ENCODE measurements around the gene TIMM17A.

DNA sequence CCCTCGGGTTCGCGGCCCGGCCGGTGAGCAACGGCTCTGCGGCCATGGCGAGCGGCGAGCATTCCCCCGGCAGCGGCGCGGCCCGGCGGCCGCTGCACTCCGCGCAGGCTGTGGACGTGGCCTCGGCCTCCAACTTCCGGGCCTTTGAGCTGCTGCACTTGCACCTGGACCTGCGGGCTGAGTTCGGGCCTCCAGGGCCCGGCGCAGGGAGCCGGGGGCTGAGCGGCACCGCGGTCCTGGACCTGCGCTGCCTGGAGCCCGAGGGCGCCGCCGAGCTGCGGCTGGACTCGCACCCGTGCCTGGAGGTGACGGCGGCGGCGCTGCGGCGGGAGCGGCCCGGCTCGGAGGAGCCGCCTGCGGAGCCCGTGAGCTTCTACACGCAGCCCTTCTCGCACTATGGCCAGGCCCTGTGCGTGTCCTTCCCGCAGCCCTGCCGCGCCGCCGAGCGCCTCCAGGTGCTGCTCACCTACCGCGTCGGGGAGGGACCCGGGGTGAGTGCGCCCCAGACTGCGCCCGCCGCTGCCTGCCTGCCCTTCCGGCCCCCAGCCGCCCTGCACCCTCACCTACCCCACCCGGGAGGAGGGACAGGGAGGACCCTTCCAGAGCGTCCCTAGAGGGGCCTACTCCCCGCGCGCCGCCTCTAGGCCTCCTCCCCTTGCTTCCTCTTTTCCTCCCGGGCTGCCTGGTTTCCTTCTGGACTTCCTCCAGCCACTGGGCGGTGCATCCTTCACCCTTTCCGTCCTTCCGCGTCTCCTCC is 27.5 kb downstream of the TIMM17A start, which contains the start of gene RNPEP:
- TF ChIP-seq, protein P1, sequence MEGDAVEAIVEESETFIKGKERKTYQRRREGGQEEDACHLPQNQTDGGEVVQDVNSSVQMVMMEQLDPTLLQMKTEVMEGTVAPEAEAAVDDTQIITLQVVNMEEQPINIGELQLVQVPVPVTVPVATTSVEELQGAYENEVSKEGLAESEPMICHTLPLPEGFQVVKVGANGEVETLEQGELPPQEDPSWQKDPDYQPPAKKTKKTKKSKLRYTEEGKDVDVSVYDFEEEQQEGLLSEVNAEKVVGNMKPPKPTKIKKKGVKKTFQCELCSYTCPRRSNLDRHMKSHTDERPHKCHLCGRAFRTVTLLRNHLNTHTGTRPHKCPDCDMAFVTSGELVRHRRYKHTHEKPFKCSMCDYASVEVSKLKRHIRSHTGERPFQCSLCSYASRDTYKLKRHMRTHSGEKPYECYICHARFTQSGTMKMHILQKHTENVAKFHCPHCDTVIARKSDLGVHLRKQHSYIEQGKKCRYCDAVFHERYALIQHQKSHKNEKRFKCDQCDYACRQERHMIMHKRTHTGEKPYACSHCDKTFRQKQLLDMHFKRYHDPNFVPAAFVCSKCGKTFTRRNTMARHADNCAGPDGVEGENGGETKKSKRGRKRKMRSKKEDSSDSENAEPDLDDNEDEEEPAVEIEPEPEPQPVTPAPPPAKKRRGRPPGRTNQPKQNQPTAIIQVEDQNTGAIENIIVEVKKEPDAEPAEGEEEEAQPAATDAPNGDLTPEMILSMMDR (IDR thresholded peaks at IDR 0.05), result peak in 3 of 4 experiments; percentile 25 to 39 (median 33)
- TF ChIP-seq EP300 (IDR thresholded peaks at IDR 0.05), result no peak
